ENCODE data around the gene NIM1K. TPM values are rescaled to one million over a fixed set of nuclear protein-coding genes. Genes with fewer than 3 reads are reported as not detected.
A peak's percentile ranks its signal among the peaks of the same experiment; 100 is the strongest.

NIM1K gene
- under 1 TPM; 0.28 to 0.40 (median 0.36) TPM for total RNA-seq
- 0.18 TPM for total RNA-seq (2013)

DNA sequence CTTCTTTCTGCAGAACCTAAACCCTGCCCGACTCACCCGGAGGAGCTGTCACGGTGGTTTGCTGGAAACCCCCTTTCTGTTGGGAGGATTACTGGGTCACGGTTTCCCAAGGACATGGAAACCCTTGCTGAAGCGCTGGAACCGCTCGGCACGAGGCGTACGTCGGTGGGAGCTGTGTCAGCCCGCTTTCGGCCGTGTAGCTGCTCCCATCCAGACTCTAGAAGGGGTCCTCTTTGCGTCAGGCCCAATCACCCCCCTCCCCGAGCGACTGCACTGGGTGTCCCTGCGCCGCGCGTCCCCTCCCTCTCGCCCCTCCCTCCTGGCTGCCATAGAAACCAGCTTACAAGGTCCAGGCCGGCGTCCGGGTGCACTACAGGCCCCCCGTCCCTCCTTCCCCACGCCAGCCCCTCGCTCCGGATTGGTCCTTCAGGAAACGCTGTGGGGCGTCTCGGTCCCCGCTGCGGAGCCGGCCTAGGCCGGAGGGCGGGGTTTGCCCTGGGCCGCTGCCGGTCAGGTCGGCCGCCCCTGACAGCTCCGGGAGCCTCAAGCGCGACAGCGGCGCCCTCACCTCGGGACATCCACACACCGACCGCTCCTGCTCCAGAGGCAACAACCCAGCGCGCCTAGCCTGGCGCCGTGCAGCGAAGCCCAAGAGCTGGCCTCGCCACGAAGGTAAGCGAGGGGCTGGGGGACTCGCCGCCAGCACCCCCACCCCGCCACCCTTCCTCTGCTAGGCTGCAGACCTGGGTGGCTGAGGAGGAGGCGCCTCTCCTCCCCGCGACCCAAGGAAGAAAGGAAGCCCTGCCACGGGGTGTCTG, at the start of gene NIM1K:
Gene NIM1K (plus strand): TSS at position 486 of the 818 bp plus-strand sequence. CDS start 53,551 bp downstream, outside the sequence.
- Mint-ChIP-seq H3K27me3 (ENCODE audit: low read depth in 2 of 2) (peaks cover 0 to 15% of the 10 kb centered on the region in 2 donors), H3K27ac (peak within 1 kb of the TSS; percentile 0 to 72)

GRCh38 chr5:43145071-43145470, 47.0 kb upstream of the NIM1K start:
- no peak overlapping the region for H3K4me3 ChIP-seq (ENCODE audit: low read length)
- Mint-ChIP-seq H3K9me3 (no peaks in the 10 kb centered on the region), H3K4me3 (no peak overlapping the region), H3K4me1 (peaks cover 23 to 26% of the 10 kb centered on the region in 2 donors), H3K27ac (peak overlapping the region; percentile 5 to 51), H3K36me3 (no peaks in the 10 kb centered on the region), H3K27me3 (ENCODE audit: low read depth in 2 of 2) (no peaks in the 10 kb centered on the region)
- H3K9me3 ChIP-seq (ENCODE audit: control insufficient read depth, insufficient read depth, low read length): no peaks in the 10 kb centered on the region
- no peak overlapping the region for H3K27ac ChIP-seq (ENCODE audit: low read length)
- intact Hi-C loops (cut with micrococcal nuclease): no loop called here
- peaks cover 23% of the 10 kb centered on the region for H3K36me3 ChIP-seq (ENCODE audit: control insufficient read depth, insufficient read depth, low read length)
- WGBS (ENCODE audit: insufficient coverage): 98% methylated on average over 3 of the region's 3 CpGs
- no peaks in the 10 kb centered on the region for H3K4me1 ChIP-seq (ENCODE audit: control insufficient read depth, insufficient read depth, low read length)
- no peaks in the 10 kb centered on the region for H3K27me3 ChIP-seq (ENCODE audit: control insufficient read depth, insufficient read depth, low read length)
- DNase-seq (no peak), ATAC-seq (no peak)
- TF ChIP-seq, protein P1, sequence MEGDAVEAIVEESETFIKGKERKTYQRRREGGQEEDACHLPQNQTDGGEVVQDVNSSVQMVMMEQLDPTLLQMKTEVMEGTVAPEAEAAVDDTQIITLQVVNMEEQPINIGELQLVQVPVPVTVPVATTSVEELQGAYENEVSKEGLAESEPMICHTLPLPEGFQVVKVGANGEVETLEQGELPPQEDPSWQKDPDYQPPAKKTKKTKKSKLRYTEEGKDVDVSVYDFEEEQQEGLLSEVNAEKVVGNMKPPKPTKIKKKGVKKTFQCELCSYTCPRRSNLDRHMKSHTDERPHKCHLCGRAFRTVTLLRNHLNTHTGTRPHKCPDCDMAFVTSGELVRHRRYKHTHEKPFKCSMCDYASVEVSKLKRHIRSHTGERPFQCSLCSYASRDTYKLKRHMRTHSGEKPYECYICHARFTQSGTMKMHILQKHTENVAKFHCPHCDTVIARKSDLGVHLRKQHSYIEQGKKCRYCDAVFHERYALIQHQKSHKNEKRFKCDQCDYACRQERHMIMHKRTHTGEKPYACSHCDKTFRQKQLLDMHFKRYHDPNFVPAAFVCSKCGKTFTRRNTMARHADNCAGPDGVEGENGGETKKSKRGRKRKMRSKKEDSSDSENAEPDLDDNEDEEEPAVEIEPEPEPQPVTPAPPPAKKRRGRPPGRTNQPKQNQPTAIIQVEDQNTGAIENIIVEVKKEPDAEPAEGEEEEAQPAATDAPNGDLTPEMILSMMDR (IDR thresholded peaks at IDR 0.05): no peak

More for the DNA sequence above, at the start of gene NIM1K:
- intact Hi-C loops (cut with micrococcal nuclease): loop anchor here (2.0 kb wide), 1 partner anchor 71 kb away; the partner anchor contains the start of gene ZNF131
- H3K4me3 Mint-ChIP-seq: peak within 1 kb of the TSS; percentile 83
- H3K36me3 ChIP-seq (ENCODE audit: control insufficient read depth, insufficient read depth, low read length): no peaks in the 10 kb centered on the region
- H3K4me1 Mint-ChIP-seq: peaks cover 26 to 34% of the 10 kb centered on the region in 2 donors
- no peaks in the 10 kb centered on the region for H3K9me3 Mint-ChIP-seq
- WGBS (ENCODE audit: insufficient coverage): 1% methylated on average over 64 of the region's 64 CpGs
- H3K9me3 ChIP-seq (ENCODE audit: control insufficient read depth, insufficient read depth, low read length): no peaks in the 10 kb centered on the region
- H3K36me3 Mint-ChIP-seq: no peaks in the 10 kb centered on the region
- ATAC-seq (peak; percentile 61 to 70 (median 69)), DNase-seq (peak; percentile 30 to 53)
- H3K27me3 ChIP-seq (ENCODE audit: control insufficient read depth, insufficient read depth, low read length): peaks cover 3% of the 10 kb centered on the region
- H3K4me3 ChIP-seq (ENCODE audit: low read length): peak within 1 kb of the TSS; percentile 24
- TF ChIP-seq, protein P1 (IDR thresholded peaks at IDR 0.05): no peak
- peaks cover 20% of the 10 kb centered on the region for H3K4me1 ChIP-seq (ENCODE audit: control insufficient read depth, insufficient read depth, low read length)
- no peak within 1 kb of the TSS for H3K27ac ChIP-seq (ENCODE audit: low read length)

- H3K27me3 ChIP-seq (ENCODE audit: control insufficient read depth, insufficient read depth, low read length): no peaks in the 10 kb centered on the region
- intact Hi-C loops (cut with micrococcal nuclease): no loop called here
- H3K27ac ChIP-seq (ENCODE audit: low read length): no peak overlapping the region
- H3K4me1 Mint-ChIP-seq: peaks cover 16 to 18% of the 10 kb centered on the region in 2 donors
- H3K9me3 ChIP-seq (ENCODE audit: control insufficient read depth, insufficient read depth, low read length): no peaks in the 10 kb centered on the region
- no peak overlapping the region for H3K4me3 ChIP-seq (ENCODE audit: low read length)
- no peak overlapping the region for H3K27ac Mint-ChIP-seq
- no peaks in the 10 kb centered on the region for H3K9me3 Mint-ChIP-seq
- TF ChIP-seq, protein P1 (IDR thresholded peaks at IDR 0.05): no peak
- no peak for DNase-seq
- 91% methylated on average over 1 of the region's 1 CpG for WGBS (ENCODE audit: insufficient coverage)
- peaks cover 15% of the 10 kb centered on the region for H3K36me3 ChIP-seq (ENCODE audit: control insufficient read depth, insufficient read depth, low read length)
- H3K4me3 Mint-ChIP-seq: no peak overlapping the region
- ATAC-seq: no peak
- H3K4me1 ChIP-seq (ENCODE audit: control insufficient read depth, insufficient read depth, low read length): no peaks in the 10 kb centered on the region
- H3K36me3 Mint-ChIP-seq: no peaks in the 10 kb centered on the region
- no peaks in the 10 kb centered on the region for H3K27me3 Mint-ChIP-seq (ENCODE audit: low read depth in 2 of 2)
These were observed 45.1 kb upstream of the NIM1K start for GRCh38 chr5:43146958-43147357.

Data from natural killer cell (primary cell).